SJSA1 (cell line): ENCODE results near the gene VRK1. TPM values are rescaled to one million over a fixed set of nuclear protein-coding genes. Genes with fewer than 3 reads are reported as not detected.
A peak's percentile ranks its signal among the peaks of the same experiment; 100 is the strongest.

Experiments
- DNase-seq, 2 experiments: peaks; one replicate each; pipeline ENCODE4 v3.0.0-alpha.2; 2015 to 2020; ENCODE audit warnings: low spot score in 2 of 2, low read depth in 1 of 2
- H3K27ac ChIP-seq: fragments of 250-450 bp; sonication (Bioruptor Pico); 2 replicates; pipeline ENCODE4 v1.5.1; 2020; ENCODE audit warnings: mild to moderate bottlenecking, moderate library complexity
- H3K27me3 ChIP-seq: fragments of 250-450 bp; sonication (Bioruptor Pico); replicated peaks from 2 replicates; pipeline ENCODE4 v1.5.1; 2020; ENCODE audit warnings: mild to moderate bottlenecking, moderate library complexity
- H3K36me3 ChIP-seq: fragments of 250-450 bp; sonication (Bioruptor Pico); 2 replicates; pipeline ENCODE4 v1.5.1; 2020; ENCODE audit warnings: mild to moderate bottlenecking
- H3K4me1 ChIP-seq: fragments of 250-450 bp; sonication (Bioruptor Pico); replicated peaks from 2 replicates; pipeline ENCODE4 v1.6.1; 2021; ENCODE audit warnings: mild to moderate bottlenecking
- H3K4me3 ChIP-seq: fragments of 250-450 bp; sonication (Bioruptor Pico); 2 replicates; pipeline ENCODE4 v1.5.1; 2020; ENCODE audit warnings: mild to moderate bottlenecking
- H3K9me3 ChIP-seq: fragments of 250-450 bp; sonication (Bioruptor Pico); replicated peaks from 2 replicates; pipeline ENCODE4 v1.5.1; 2020; ENCODE audit warnings: mild to moderate bottlenecking
- total RNA-seq: library from RNA; depleted of rRNA; stranded (reverse); fragments of >200 nt; shearing (Covaris generic); gene quantifications from 2 replicates; pipeline ENCODE4 v1.2.3, GENCODE V29; 2014

VRK1 gene
- total RNA-seq, 1 experiment from 2014 or later: 65.9 TPM

- Histone ChIP-seq H3K4me1 (peaks cover 6% of the 10 kb centered on the region; the same call in 1 of the 2 replicates), H3K4me3 (peak overlapping the region; percentile 87)
- peak; percentile 49 to 50 for DNase-seq
Observed at GRCh38 chr14:96797582-96798349, 584 bp downstream of the VRK1 start.

GRCh38 chr14:96798956-96799355, 1.8 kb downstream of the VRK1 start:
- H3K4me3 ChIP-seq: no peak overlapping the region
- no peaks in the 10 kb centered on the region for H3K9me3 ChIP-seq
- H3K27me3 ChIP-seq: no peaks in the 10 kb centered on the region
- DNase-seq: no peak
- H3K27ac ChIP-seq: no peak overlapping the region
- H3K4me1 ChIP-seq: peaks cover 6% of the 10 kb centered on the region; the same call in 1 of the 2 replicates
- H3K36me3 ChIP-seq: peaks cover 10% of the 10 kb centered on the region

More at GRCh38 chr14:96797582-96798349, 584 bp downstream of the VRK1 start:
- Histone ChIP-seq H3K27ac (peak overlapping the region; percentile 78), H3K9me3 (no peaks in the 10 kb centered on the region), H3K36me3 (peaks cover 10% of the 10 kb centered on the region), H3K27me3 (no peaks in the 10 kb centered on the region)

- Histone ChIP-seq H3K36me3 (peaks cover 10% of the 10 kb centered on the region), H3K9me3 (no peaks in the 10 kb centered on the region), H3K4me1 (peaks cover 6% of the 10 kb centered on the region; the same call in 1 of the 2 replicates), H3K4me3 (no peak overlapping the region), H3K27me3 (no peaks in the 10 kb centered on the region), H3K27ac (no peak overlapping the region)
- no peak for DNase-seq
Observed at GRCh38 chr14:96799489-96800054, 2.4 kb downstream of the VRK1 start.

GRCh38 chr14:96801931-96802330, 4.7 kb downstream of the VRK1 start:
- peaks cover 10% of the 10 kb centered on the region for H3K36me3 ChIP-seq
- H3K4me3 ChIP-seq: no peak overlapping the region
- no peak overlapping the region for H3K27ac ChIP-seq
- no peak for DNase-seq
- H3K9me3 ChIP-seq: no peaks in the 10 kb centered on the region
- H3K27me3 ChIP-seq: no peaks in the 10 kb centered on the region
- peaks cover 6% of the 10 kb centered on the region; the same call in 1 of the 2 replicates for H3K4me1 ChIP-seq

- Histone ChIP-seq H3K27me3 (no peaks in the 10 kb centered on the region), H3K27ac (no peak overlapping the region), H3K36me3 (peaks cover 4% of the 10 kb centered on the region; the same call in 1 of the 2 replicates), H3K4me1 (peaks cover 4% of the 10 kb centered on the region; the same call in 1 of the 2 replicates), H3K9me3 (no peaks in the 10 kb centered on the region), H3K4me3 (no peak overlapping the region)
- no peak for DNase-seq
Observed at GRCh38 chr14:96802963-96803362, 5.8 kb downstream of the VRK1 start.

GRCh38 chr14:96803958-96804357, 6.8 kb downstream of the VRK1 start:
- H3K36me3 ChIP-seq: 0 out of 2 replicates have a peak, but pooled peaks cover 4% of the 10 kb centered on the region
- H3K27me3 ChIP-seq: no peaks in the 10 kb centered on the region
- H3K4me3 ChIP-seq: no peak overlapping the region
- H3K4me1 ChIP-seq: no peaks in the 10 kb centered on the region
- no peaks in the 10 kb centered on the region for H3K9me3 ChIP-seq
- no peak overlapping the region for H3K27ac ChIP-seq
- DNase-seq: no peak

- Histone ChIP-seq H3K36me3 (0 out of 2 replicates have a peak, but pooled peaks cover 4% of the 10 kb centered on the region), H3K4me3 (no peak overlapping the region), H3K27me3 (no peaks in the 10 kb centered on the region), H3K9me3 (no peaks in the 10 kb centered on the region), H3K27ac (no peak overlapping the region), H3K4me1 (no peaks in the 10 kb centered on the region)
- no peak for DNase-seq
Observed at GRCh38 chr14:96804895-96805294, 7.7 kb downstream of the VRK1 start.

GRCh38 chr14:96805956-96806355, 8.8 kb downstream of the VRK1 start:
- 0 out of 2 replicates have a peak, but pooled peaks cover 4% of the 10 kb centered on the region for H3K36me3 ChIP-seq
- no peaks in the 10 kb centered on the region for H3K9me3 ChIP-seq
- H3K4me1 ChIP-seq: peaks cover under 1% of the 10 kb centered on the region; the same call in 1 of the 2 replicates
- H3K4me3 ChIP-seq: no peak overlapping the region
- no peak overlapping the region for H3K27ac ChIP-seq
- H3K27me3 ChIP-seq: no peaks in the 10 kb centered on the region
- no peak for DNase-seq

- Histone ChIP-seq H3K4me3 (no peak overlapping the region), H3K9me3 (no peaks in the 10 kb centered on the region), H3K4me1 (peaks cover 4% of the 10 kb centered on the region; the same call in 1 of the 2 replicates), H3K27me3 (no peaks in the 10 kb centered on the region), H3K27ac (no peak overlapping the region), H3K36me3 (0 out of 2 replicates have a peak, but pooled peaks cover 4% of the 10 kb centered on the region)
- no peak for DNase-seq
Observed at GRCh38 chr14:96806836-96807235, 9.7 kb downstream of the VRK1 start.

- Histone ChIP-seq H3K4me3 (no peak overlapping the region), H3K36me3 (0 out of 2 replicates have a peak, but pooled peaks cover 4% of the 10 kb centered on the region), H3K27ac (no peak overlapping the region), H3K9me3 (no peaks in the 10 kb centered on the region), H3K27me3 (no peaks in the 10 kb centered on the region), H3K4me1 (peaks cover 4% of the 10 kb centered on the region; the same call in 1 of the 2 replicates)
- no peak for DNase-seq
Observed at GRCh38 chr14:96808619-96809406, 11.6 kb downstream of the VRK1 start.

- H3K27me3 ChIP-seq: no peaks in the 10 kb centered on the region
- H3K9me3 ChIP-seq: no peaks in the 10 kb centered on the region
- DNase-seq: peak in 1 of 2 experiments; percentile 4
- H3K4me3 ChIP-seq: no peak overlapping the region
- H3K27ac ChIP-seq: no peak overlapping the region
- 0 out of 2 replicates have a peak, but pooled peaks cover 4% of the 10 kb centered on the region for H3K36me3 ChIP-seq
- H3K4me1 ChIP-seq: peaks cover 4% of the 10 kb centered on the region; the same call in 1 of the 2 replicates
Observed at GRCh38 chr14:96811265-96811664, 14.1 kb downstream of the VRK1 start.

GRCh38 chr14:96811985-96812667, 14.9 kb downstream of the VRK1 start:
- H3K4me3 ChIP-seq: no peak overlapping the region
- 0 out of 2 replicates have a peak, but pooled peaks cover 4% of the 10 kb centered on the region for H3K36me3 ChIP-seq
- H3K27ac ChIP-seq: no peak overlapping the region
- no peaks in the 10 kb centered on the region for H3K27me3 ChIP-seq
- DNase-seq: no peak
- peaks cover 4% of the 10 kb centered on the region; the same call in 1 of the 2 replicates for H3K4me1 ChIP-seq
- no peaks in the 10 kb centered on the region for H3K9me3 ChIP-seq

- Histone ChIP-seq H3K4me3 (no peak overlapping the region), H3K27me3 (no peaks in the 10 kb centered on the region), H3K4me1 (peaks cover under 1% of the 10 kb centered on the region; the same call in 1 of the 2 replicates), H3K9me3 (no peaks in the 10 kb centered on the region), H3K36me3 (0 out of 2 replicates have a peak, but pooled peaks cover 4% of the 10 kb centered on the region), H3K27ac (no peak overlapping the region)
- no peak for DNase-seq
Observed at GRCh38 chr14:96816281-96816680, 19.1 kb downstream of the VRK1 start.
